Spinal cord (tissue), 10 donors: ENCODE data around the gene CGB2. TPM values are rescaled to one million over a fixed set of nuclear protein-coding genes. Genes with fewer than 3 reads are reported as not detected.
"Not testable (repeated sequence)": the region's sequence is repeated elsewhere in the genome, so short reads cannot be mapped to it uniquely, and the experiment has no call there.

Experiments used
- DNase-seq, 6 donors: peaks; one replicate each; pipeline versions ENCODE4 v3.0.0 to v3.0.0-alpha.2; 2013 to 2015; ENCODE audit warnings: low spot score in 6 of 6, low read depth in 4 of 6
- H3K27ac ChIP-seq: one replicate; pipeline ENCODE4 v1.5.1; 2013; ENCODE audit warnings: low read depth, low read length, control low read depth
- H3K27me3 ChIP-seq: one replicate; pipeline ENCODE4 v1.6.1; 2013; ENCODE audit warnings: low read length; ENCODE audit not compliant: control insufficient read depth, insufficient read depth
- H3K36me3 ChIP-seq: one replicate; pipeline ENCODE4 v1.6.1; 2013; ENCODE audit warnings: low read length; ENCODE audit not compliant: control insufficient read depth, insufficient read depth
- H3K4me1 ChIP-seq: one replicate; pipeline ENCODE4 v1.6.1; 2013; ENCODE audit warnings: low read length; ENCODE audit not compliant: control insufficient read depth, insufficient read depth
- H3K4me3 ChIP-seq: one replicate; pipeline ENCODE4 v1.5.1; 2013; ENCODE audit warnings: low read depth, low read length, control low read depth
- H3K9me3 ChIP-seq: one replicate; pipeline ENCODE4 v1.6.1; 2013; ENCODE audit warnings: low read length; ENCODE audit not compliant: control insufficient read depth, insufficient read depth
- WGBS: methylation state at CpG from one replicate; pipeline ENCODE4 v1.1.5; 2013; ENCODE audit warnings: missing lambda C conversion rate; ENCODE audit not compliant: insufficient coverage; 5-methylcytosine and 5-hydroxymethylcytosine counted together
- polyA plus RNA-seq, 2 donors: library from polyadenylated mRNA; unstranded; fragments of 120-200 nt; gene quantifications; one replicate each; pipeline ENCODE4 v1.2.1, GENCODE V29; 2013; ENCODE audit not compliant: insufficient read length in 2 of 2
- total RNA-seq, 2 donors: library from RNA; depleted of rRNA in 1 of 2; stranded (reverse); fragments of 120-200 nt in 1 of 2; fragments of >200 nt in 1 of 2; gene quantifications; one replicate each; pipeline versions ENCODE4 v1.2.3 to v1.2.4, GENCODE V29; 2013 to 2014
- donor health status: healthy.

The CGB2 gene
- total and polyA plus RNA-seq, 4 donors, result not detected

- not testable (repeated sequence) for H3K9me3 ChIP-seq, DNase-seq, H3K36me3 ChIP-seq, H3K4me3 ChIP-seq, H3K27ac ChIP-seq, H3K4me1 ChIP-seq, H3K27me3 ChIP-seq
- 68% methylated on average over 2 of the region's 12 CpGs for WGBS
These were observed 17.3 kb downstream of the CGB2 start, which contains the start of gene CGB8 for GRCh38 chr19:49049011-49049410. TSS of gene CGB8 (minus strand) at chr19:49049111. CDS start at chr19:49048739, 372 bp downstream.

GRCh38 chr19:49049834-49050233 is 18.1 kb downstream of the CGB2 start:
- DNase-seq, result not testable (repeated sequence)

DNA sequence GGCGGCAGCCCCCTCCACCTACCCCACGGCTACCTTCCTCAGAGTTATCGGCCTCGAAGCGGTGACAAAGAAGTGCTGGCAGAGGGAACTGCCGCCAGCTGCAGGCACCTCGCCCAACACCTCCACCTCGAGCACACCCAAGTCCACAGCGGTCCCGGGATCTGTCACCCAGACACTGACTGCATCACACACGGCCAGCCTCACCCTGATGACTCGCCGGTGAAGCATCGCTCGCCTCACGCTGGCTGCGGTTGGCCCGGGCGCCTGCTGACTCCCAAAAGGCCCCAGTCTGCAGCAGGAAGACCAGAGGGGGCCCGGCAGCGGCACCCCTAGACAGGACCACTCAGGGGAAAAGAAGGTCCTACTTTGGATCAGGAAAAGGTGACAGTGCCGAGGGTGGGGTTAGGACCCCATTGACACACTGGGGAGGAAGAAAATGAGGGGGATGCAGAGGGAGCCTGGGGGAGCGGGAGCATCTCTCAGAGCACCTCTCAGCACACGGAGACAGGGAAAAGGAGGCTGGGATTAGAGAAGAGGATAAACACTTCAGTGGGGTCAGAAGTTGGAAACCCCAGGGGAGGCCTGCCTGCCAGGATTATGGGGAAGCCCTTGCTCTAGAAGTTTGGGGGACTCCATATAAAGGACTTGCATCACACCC is 18.8 kb downstream of the CGB2 start:
- H3K4me1 ChIP-seq, H3K4me3 ChIP-seq, H3K27ac ChIP-seq, DNase-seq, H3K9me3 ChIP-seq, H3K36me3 ChIP-seq, H3K27me3 ChIP-seq: not testable (repeated sequence)
- 88% methylated on average over 22 of the region's 24 CpGs for WGBS

More at GRCh38 chr19:49049834-49050233, 18.1 kb downstream of the CGB2 start:
- not testable (repeated sequence) for H3K4me3 ChIP-seq, H3K36me3 ChIP-seq, H3K27ac ChIP-seq, H3K27me3 ChIP-seq, H3K4me1 ChIP-seq, H3K9me3 ChIP-seq
- WGBS, result no CpG with 5 or more reads among the region's 4 CpGs

- peaks cover 45% of the 10 kb centered on the region for H3K27me3 ChIP-seq
- H3K4me1 ChIP-seq, result peaks cover 26% of the 10 kb centered on the region
- DNase-seq, result peak in 2 of 6 donors; percentile 32 to 42
- under 1% methylated on average over 63 of the region's 63 CpGs for WGBS
- no peak overlapping the region for H3K27ac ChIP-seq
- H3K9me3 ChIP-seq, result no peaks in the 10 kb centered on the region
- peak overlapping the region; percentile 33 for H3K4me3 ChIP-seq
- H3K36me3 ChIP-seq, result no peaks in the 10 kb centered on the region
These were observed 24.6 kb downstream of the CGB2 start for GRCh38 chr19:49056101-49056901.

DNA sequence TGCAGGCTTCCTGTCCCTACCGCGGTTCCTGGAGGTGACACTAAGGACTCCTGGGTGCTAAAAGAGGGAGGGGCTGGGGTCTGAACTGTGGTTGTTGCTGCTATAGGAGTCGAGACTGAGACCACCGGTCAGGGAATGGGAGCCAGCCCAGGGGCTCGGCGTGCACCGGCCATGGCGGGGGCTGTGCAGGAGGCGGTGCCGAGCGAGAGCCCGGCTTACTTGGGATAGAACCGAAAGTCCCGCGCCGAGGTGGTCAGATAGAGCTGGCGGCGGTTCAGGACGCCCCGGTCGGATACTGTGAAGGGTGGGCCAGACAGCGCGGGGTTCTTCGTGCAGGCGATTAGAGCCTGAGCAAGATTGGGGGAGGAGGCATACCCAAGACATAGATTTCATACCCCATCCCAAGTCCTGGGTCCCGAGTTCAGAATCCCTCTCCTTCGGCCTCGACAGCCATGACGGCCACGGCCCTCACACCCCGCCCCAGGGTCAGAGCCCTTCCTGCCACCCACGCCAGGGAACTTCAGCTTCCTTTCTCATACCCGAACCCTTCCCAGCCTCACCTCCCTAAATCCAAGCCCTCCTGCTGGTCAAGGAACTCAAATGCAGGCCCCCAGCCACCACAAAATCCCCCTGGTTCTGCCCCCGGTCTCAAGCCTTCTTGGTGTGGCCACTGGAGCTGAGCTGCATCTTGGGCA is 25.4 kb downstream of the CGB2 start:
- not testable (repeated sequence) for DNase-seq, H3K9me3 ChIP-seq, H3K27ac ChIP-seq, H3K36me3 ChIP-seq
- 6% methylated on average over 29 of the region's 34 CpGs for WGBS
- Histone ChIP-seq H3K4me1 (peaks cover 26% of the 10 kb centered on the region), H3K27me3 (peaks cover 47% of the 10 kb centered on the region), H3K4me3 (peak overlapping the region; percentile 33)

DNA sequence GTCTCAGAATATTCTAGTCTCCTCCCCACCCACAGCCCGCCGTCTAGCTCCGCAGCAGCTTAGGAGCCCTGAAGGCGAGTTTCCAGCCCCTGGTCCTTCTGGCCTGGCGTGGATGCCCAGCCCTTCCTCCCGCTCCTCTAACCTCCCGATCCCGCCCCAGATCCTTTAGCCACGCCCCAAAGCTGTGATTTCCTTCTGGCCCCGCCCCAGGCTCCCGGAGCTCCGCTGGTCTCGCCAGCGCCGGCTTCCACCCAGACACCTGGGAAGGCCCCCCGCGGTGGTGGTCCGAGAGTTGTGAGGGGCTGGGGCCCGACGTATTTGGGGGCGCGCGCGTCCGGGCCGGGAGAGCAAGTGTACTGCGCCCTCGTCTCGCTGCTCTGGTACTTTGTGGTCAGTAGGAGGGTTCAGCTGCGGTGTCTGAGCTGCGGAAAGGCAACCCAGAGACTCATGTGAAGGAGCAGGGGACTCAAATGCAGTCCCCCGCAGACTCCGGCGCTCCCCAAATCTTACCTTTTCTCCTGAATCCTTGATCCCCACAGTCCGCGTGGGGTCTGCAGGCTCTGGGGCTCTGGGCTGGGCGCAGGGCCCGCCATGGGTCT is 26.0 kb downstream of the CGB2 start, which contains the start of gene CGB7:
TSS of gene CGB7 (minus strand) at position 114 of the 599 bp plus-strand sequence. CDS start 2,374 bp downstream, outside the sequence.
- H3K4me3 ChIP-seq, result peak within 1 kb of the TSS; percentile 33
- WGBS, result 2% methylated on average over 36 of the region's 38 CpGs
- H3K36me3 ChIP-seq, result no peaks in the 10 kb centered on the region
- DNase-seq, result peak in 2 of 6 donors; percentile 16 to 52
- no peaks in the 10 kb centered on the region for H3K9me3 ChIP-seq
- H3K4me1 ChIP-seq, result peaks cover 26% of the 10 kb centered on the region
- no peak within 1 kb of the TSS for H3K27ac ChIP-seq
- peaks cover 47% of the 10 kb centered on the region for H3K27me3 ChIP-seq

GRCh38 chr19:49058562-49058961 is 26.9 kb downstream of the CGB2 start:
- 18% methylated on average over 6 of the region's 10 CpGs for WGBS
- peaks cover 26% of the 10 kb centered on the region for H3K4me1 ChIP-seq
- no peak overlapping the region for H3K27ac ChIP-seq
- H3K4me3 ChIP-seq, result no peak overlapping the region
- H3K36me3 ChIP-seq, result no peaks in the 10 kb centered on the region
- peaks cover 49% of the 10 kb centered on the region for H3K27me3 ChIP-seq
- no peaks in the 10 kb centered on the region for H3K9me3 ChIP-seq
- peak in 1 of 6 donors; percentile 38 for DNase-seq

DNA sequence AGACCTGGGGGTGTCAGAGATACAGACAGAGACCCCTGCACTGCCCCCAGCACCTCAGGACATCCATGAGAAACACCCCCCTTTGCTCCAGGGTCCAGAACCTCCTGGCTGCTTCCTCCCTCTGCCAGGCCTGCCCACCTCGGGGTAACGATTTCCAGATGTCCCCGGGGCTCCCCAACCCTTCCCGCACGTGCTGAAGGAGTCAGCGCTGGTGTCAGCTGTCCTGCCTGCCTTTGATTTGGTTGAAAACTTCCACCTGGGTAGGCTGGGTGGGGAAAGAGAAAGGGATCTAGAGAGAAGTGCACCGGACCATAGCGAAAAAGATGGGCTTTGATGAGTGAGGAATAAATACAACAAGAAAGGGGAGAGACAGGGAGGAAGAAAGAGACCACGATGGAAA is 27.4 kb downstream of the CGB2 start:
- H3K9me3 ChIP-seq, result no peaks in the 10 kb centered on the region

DNA sequence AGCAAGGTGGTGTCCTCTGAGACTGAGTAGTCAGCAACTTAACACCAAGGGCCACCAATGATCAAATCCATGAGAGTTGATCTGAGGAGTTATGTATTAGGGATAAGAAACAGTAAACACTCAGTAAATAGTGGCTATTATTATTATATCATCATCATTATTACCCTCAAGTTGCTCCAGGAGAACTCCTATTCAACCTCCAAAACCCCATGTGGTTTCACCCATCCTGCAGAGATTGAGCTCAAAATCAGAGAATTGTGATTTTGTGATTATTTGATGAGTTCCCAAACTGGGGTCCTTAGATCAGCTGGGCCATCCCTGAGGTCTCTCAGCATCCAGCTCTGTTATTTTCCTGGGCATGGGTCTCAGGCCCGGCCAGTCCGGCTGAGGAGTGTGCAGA is 29.3 kb downstream of the CGB2 start:
- Histone ChIP-seq H3K36me3 (no peaks in the 10 kb centered on the region), H3K4me3 (no peak overlapping the region), H3K9me3 (no peaks in the 10 kb centered on the region), H3K4me1 (peaks cover 34% of the 10 kb centered on the region), H3K27me3 (peaks cover 63% of the 10 kb centered on the region), H3K27ac (no peak overlapping the region)
- 96% methylated on average over 2 of the region's 2 CpGs for WGBS
- DNase-seq, result no peak

More for the DNA sequence above, 27.4 kb downstream of the CGB2 start:
- peaks cover 54% of the 10 kb centered on the region for H3K27me3 ChIP-seq
- H3K27ac ChIP-seq, result no peak overlapping the region
- H3K36me3 ChIP-seq, result no peaks in the 10 kb centered on the region
- peaks cover 26% of the 10 kb centered on the region for H3K4me1 ChIP-seq
- H3K4me3 ChIP-seq, result no peak overlapping the region
- whole genome bisulfite sequencing, result 57% methylated on average over 9 of the region's 9 CpGs
- DNase-seq, result no peak
